CD4-positive, alpha-beta T cell treated with Interleukin-10 for 1 hour (primary cell): Measurements from ENCODE around the gene UMAD1.

ENCODE experiments used
- DNase-seq: peaks from one replicate; pipeline ENCODE4 v3.0.0-alpha.2; 2020

Gene UMAD1

DNA sequence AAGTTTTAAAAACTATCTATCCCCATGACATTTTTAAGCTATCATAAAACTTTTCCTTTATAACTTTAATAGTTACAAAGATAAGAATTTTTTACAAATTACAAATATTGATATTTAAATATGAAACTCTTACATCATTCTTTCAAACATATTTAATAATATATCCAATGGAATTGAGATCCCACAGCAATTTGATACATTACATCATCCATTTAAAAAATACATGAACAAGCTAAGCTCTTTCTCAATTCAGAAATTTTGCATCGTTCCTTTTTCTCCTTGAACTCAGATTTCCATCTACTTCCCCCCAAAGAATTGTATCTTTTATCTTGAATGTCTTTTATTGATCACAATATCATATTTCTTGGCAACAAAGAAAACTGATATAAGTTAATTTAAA lies 209.6 kb downstream of the UMAD1 start:
- DNase-seq: no peak

GRCh38 chr7:7851381-7851780 lies 210.8 kb downstream of the UMAD1 start:
- no peak for DNase-seq

- no peak for DNase-seq
These were observed 211.4 kb downstream of the UMAD1 start for GRCh38 chr7:7851991-7852390.

DNA sequence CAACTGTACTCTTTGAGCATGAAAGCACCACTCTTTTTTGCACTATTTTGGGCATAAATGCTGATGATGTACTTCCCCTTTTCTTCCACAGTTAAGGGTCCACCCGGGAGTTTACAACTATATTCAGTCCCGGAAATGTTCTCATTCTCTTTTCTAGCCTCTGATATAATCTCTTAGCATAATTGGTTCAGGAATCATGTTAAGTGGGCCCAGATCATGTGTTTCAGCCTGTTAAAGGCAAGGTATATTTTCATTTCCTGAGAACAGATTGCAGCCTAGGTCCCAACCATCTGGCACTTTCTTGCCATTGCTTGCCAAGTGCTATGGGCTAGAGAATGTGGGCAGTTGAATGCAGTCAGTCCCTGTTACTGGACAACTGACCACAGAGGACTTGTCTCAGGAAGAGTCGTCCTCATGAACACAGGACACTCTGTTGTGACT lies 216.6 kb downstream of the UMAD1 start:
- no peak for DNase-seq

GRCh38 chr7:7858559-7858958 lies 218.0 kb downstream of the UMAD1 start:
- no peak for DNase-seq

- no peak for DNase-seq
These were observed 218.9 kb downstream of the UMAD1 start for GRCh38 chr7:7859411-7859810.

- no peak for DNase-seq
These were observed 220.7 kb downstream of the UMAD1 start for GRCh38 chr7:7861211-7861633.

DNA sequence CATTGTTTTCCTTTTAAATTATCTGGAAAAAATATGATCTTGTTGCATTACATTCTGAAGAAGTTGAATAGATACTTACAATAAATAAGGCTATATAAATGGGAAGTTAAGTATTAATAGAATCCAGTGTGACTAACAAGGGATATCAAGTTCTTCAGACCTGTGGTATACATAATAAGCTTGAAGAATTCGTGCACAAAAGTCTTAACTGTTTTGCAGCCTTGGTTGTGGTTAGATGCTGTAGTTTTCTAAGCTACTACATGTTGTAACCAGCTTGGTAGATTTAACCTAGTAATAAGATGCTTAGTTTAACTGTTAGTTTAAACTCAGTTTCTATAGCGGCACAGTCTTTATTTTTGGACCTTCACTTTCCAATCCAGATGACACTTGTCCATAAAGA lies 221.8 kb downstream of the UMAD1 start:
- no peak for DNase-seq

GRCh38 chr7:7867846-7868571 lies 227.5 kb downstream of the UMAD1 start:
- no peak for DNase-seq

GRCh38 chr7:7868572-7868899 lies 228.0 kb downstream of the UMAD1 start:
- no peak for DNase-seq

DNA sequence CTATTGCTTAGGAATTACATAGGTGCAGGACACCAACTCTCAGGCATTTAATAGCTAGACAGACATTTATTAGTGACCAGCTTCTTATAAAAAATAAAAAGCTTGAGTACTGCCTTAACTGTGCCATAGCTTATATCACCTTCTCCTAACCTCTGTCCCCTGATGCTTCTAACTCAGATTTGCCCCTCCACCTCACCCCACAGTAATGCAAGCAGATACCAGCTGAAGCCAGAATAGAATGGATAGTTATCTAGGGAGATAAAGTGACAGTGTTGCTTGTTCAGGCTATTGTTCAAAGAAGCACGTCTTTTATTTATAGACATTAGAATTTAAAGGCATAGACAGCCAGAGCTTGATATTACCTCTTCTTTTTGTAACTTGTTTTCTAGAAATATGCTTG lies 228.5 kb downstream of the UMAD1 start:
- DNase-seq: no peak

DNA sequence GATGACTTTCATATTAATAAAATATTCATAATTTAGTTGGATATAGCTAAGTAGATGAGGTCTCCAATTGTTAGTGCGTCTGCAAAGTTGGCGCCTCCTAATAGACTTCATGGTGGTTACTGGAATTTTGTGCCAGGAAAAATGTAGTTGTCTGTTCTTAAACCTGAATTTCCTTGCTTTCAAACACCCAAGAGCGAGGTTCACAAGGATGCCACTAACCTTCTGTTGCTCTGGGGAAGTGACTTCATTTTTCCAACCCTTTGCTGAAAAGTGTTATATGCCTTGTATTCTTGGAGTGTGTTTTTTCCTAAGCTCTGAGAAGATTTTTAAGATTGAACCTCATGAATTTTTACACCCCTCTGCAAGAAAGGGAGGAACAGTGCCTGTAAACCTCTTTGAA lies 229.1 kb downstream of the UMAD1 start:
- DNase-seq: no peak

GRCh38 chr7:7870555-7870954 lies 230.0 kb downstream of the UMAD1 start:
- no peak for DNase-seq

GRCh38 chr7:7876419-7876818 lies 235.9 kb downstream of the UMAD1 start:
- DNase-seq: no peak

DNA sequence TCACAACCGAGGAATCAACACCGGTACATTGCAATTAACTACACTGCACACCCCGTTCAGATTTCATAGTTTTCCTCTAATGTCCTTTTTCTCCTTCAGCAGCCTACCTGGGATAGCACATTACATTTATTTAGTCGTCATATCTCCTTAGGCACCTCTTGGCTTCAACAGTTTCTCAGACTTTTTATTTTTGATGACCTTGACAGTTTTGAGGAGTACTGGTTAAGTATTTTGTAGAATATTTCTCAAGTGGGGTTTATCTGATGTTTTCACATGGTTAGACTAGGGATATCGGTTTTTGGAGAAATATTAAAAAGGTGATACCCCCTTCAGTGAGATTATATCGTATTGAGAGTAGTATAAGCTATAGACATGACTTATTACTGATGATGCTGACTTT lies 241.0 kb downstream of the UMAD1 start:
- no peak for DNase-seq

GRCh38 chr7:7882888-7883287 lies 242.3 kb downstream of the UMAD1 start:
- DNase-seq: no peak

- DNase-seq: no peak
These were observed 242.8 kb downstream of the UMAD1 start for GRCh38 chr7:7883394-7883793.

DNA sequence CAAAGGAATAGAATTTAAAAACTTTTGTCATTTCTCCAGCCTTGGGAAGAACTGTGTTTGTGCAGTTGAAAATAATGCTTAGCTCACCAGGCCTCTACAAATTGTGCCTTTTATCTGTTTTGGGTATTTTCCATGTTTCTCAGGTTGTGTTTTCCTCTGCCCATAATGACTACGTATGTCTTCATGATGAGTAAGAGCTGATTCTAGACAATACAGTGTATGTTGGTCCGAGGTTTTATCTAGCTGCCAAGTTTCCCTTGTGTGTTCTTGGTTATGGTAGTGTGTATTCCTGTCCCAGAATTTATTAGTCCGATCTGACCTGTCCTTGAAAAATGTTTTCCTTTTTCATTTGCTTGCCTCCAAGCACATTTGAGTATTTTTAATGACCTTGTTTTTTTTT lies 244.3 kb downstream of the UMAD1 start:
- DNase-seq: no peak

GRCh38 chr7:7889791-7890568 lies 249.4 kb downstream of the UMAD1 start:
- no peak for DNase-seq

GRCh38 chr7:7895004-7895650 lies 254.6 kb downstream of the UMAD1 start:
- DNase-seq: no peak

DNA sequence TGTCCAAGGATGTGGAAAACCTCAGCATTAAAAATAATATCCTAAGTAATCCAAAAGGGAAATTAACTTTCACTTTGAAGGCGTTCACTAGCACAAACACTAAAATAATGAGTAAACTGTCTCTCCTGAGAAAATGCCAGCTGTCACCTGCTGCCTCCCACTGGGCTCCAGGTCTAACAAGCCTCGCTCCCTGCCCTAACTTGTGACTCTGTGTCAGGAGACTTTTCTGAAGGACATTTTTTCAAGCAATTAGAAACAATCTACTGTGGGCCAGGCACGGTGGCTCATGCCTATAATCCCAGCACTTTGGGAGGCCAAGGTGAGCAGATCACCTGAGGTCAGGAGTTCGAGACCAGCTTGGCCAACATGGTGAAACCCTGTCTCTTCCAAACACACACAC lies 255.2 kb downstream of the UMAD1 start:
- DNase-seq: no peak

- DNase-seq: no peak
These were observed 257.0 kb downstream of the UMAD1 start for GRCh38 chr7:7897509-7897908.

GRCh38 chr7:7897949-7898515 lies 257.5 kb downstream of the UMAD1 start:
- DNase-seq: no peak

- DNase-seq: no peak
These were observed 262.3 kb downstream of the UMAD1 start for GRCh38 chr7:7902845-7903244.
